GM23248 (cell line): Measurements from ENCODE around the gene CST5.

ENCODE experiments used
- EZH2 ChIP-seq: fragments of 200-600 bp; sonication (generic); IDR thresholded peaks from 2 replicates; pipeline ENCODE4 v1.6.1; 2018; ENCODE audit warnings: antibody characterized with exemption, mild to moderate bottlenecking; ENCODE audit not compliant: insufficient read depth, poor library complexity, severe bottlenecking
- EZH2phosphoT487 ChIP-seq: fragments of 200-600 bp; sonication (generic); IDR thresholded peaks from 2 replicates; pipeline ENCODE4 v1.6.1; 2018; ENCODE audit warnings: antibody characterized with exemption, moderate library complexity, mild to moderate bottlenecking, low read depth; ENCODE audit not compliant: insufficient read depth

- TF ChIP-seq EZH2 (no peak), EZH2phosphoT487 (no peak)
Observed at GRCh38 chr20:23841693-23842092, 37.9 kb downstream of the CST5 start.
